ENCODE measurements around the gene CBLC. TPM values are rescaled to one million over a fixed set of nuclear protein-coding genes. Genes with fewer than 3 reads are reported as not detected.
"Not testable (repeated sequence)": the region's sequence is repeated elsewhere in the genome, so short reads cannot be mapped to it uniquely, and the experiment has no call there.

The CBLC gene
- total RNA-seq, 1 experiment from 2014 or later = 20.5 TPM

GRCh38 chr19:44765949-44766335, 11.7 kb upstream of the CBLC start:
- Mint-ChIP-seq H3K27me3 (ENCODE audit: low read depth) (peaks cover 39% of the 10 kb centered on the region), H3K4me3 (no peak overlapping the region), H3K4me1 (peaks cover 3% of the 10 kb centered on the region), H3K27ac (no peak overlapping the region), H3K36me3 (peaks cover 4% of the 10 kb centered on the region; the same call in 1 of the 2 replicates), H3K9me3 (peaks cover 12% of the 10 kb centered on the region)
- ATAC-seq = no peak
- DNase-seq (ENCODE audit: low spot score) = no peak
- POLR2A ChIA-PET = no interaction called here
- CTCF ChIA-PET = interaction anchor here (0.6 to 2.8 kb wide), 4 partner anchors 38 to 483 kb away, joined by 3 to 25 read pairs (median 3); no protein-coding TSS in a partner anchor
- TF ChIP-seq ZNF121 (CRISPR knock-in tag; IDR thresholded peaks at IDR 0.05) = 0 out of 2 replicates have a peak, but pooled peaks have one; percentile 42
- TF ChIP-seq NFE2L1 (CRISPR knock-in tag; IDR thresholded peaks at IDR 0.05) = no peak

GRCh38 chr19:44767295-44768180, 10.2 kb upstream of the CBLC start:
- CTCF ChIA-PET = interaction anchor here (0.7 to 2.8 kb wide), 6 partner anchors 10 to 78 kb away, joined by 3 to 25 read pairs (median 4); no protein-coding TSS in a partner anchor
- TF ChIP-seq GTF2I (CRISPR knock-in tag; conservative IDR thresholded peaks at IDR 0.05) (0 out of 2 replicates have a peak, but pooled peaks have one; percentile 26), STAT6 (CRISPR knock-in tag; conservative IDR thresholded peaks at IDR 0.05; ENCODE audit: low read depth) (no peak)
- Mint-ChIP-seq H3K4me1 (peaks cover 6% of the 10 kb centered on the region), H3K27me3 (ENCODE audit: low read depth) (peaks cover 39% of the 10 kb centered on the region), H3K9me3 (peaks cover 12% of the 10 kb centered on the region), H3K4me3 (no peak overlapping the region), H3K27ac (no peak overlapping the region), H3K36me3 (peaks cover 4% of the 10 kb centered on the region; the same call in 1 of the 2 replicates)
- POLR2A ChIA-PET = interaction anchor here (1.5 kb wide), 1 partner anchor 44 kb away, joined by 4 read pairs; no protein-coding TSS in a partner anchor
- DNase-seq (ENCODE audit: low spot score) (no peak), ATAC-seq (no peak)

GRCh38 chr19:44770550-44771257, 7.0 kb upstream of the CBLC start:
- Mint-ChIP-seq H3K4me3 (no peak overlapping the region; the same call in 1 of the 2 replicates), H3K36me3 (peaks cover 4% of the 10 kb centered on the region; the same call in 1 of the 2 replicates), H3K27ac (0 out of 2 replicates have a peak overlapping the region, but pooled peaks have one; percentile 60), H3K27me3 (ENCODE audit: low read depth) (peaks cover 36% of the 10 kb centered on the region), H3K4me1 (peaks cover 6% of the 10 kb centered on the region), H3K9me3 (peaks cover 12% of the 10 kb centered on the region)
- CTCF ChIA-PET = interaction anchor here (0.5 to 9.8 kb wide), 62 partner anchors 8 to 1338 kb away, joined by 3 to 548 read pairs (median 6); partner anchors contain the start of genes BCL3, CEACAM16, NECTIN2 and PVR
- TF ChIP-seq KAT7 (CRISPR knock-in tag; IDR thresholded peaks at IDR 0.05; ENCODE audit: borderline replicate concordance) = no peak
- peak; percentile 82 for TF ChIP-seq CTCF (IDR thresholded peaks at IDR 0.05)
- peak; percentile 59; the same call in 1 of the 2 replicates for TF ChIP-seq SP1 (CRISPR knock-in tag; conservative IDR thresholded peaks at IDR 0.05)
- no peak for TF ChIP-seq MYBL2 (CRISPR knock-in tag; IDR thresholded peaks at IDR 0.05)
- DNase-seq (ENCODE audit: low spot score) (peak; percentile 99), ATAC-seq (peak; percentile 100)
- POLR2A ChIA-PET = interaction anchor here (0.5 to 2.2 kb wide), 12 partner anchors 13 to 164 kb away, joined by 3 to 11 read pairs (median 4); partner anchors contain the start of genes BCAM and BCL3

GRCh38 chr19:44772144-44772543, 5.5 kb upstream of the CBLC start:
- peaks cover 12% of the 10 kb centered on the region for H3K9me3 Mint-ChIP-seq
- H3K27ac Mint-ChIP-seq; ATAC-seq; H3K4me3 Mint-ChIP-seq; H3K36me3 Mint-ChIP-seq; DNase-seq (ENCODE audit: low spot score): not testable (repeated sequence)
- H3K4me1 Mint-ChIP-seq = peaks cover 11% of the 10 kb centered on the region
- peaks cover 39% of the 10 kb centered on the region for H3K27me3 Mint-ChIP-seq (ENCODE audit: low read depth)
- ChIA-PET POLR2A (interaction anchor here (0.6 to 2.2 kb wide), 2 partner anchors 48 to 320 kb away, joined by 7 to 11 read pairs; no protein-coding TSS in a partner anchor), CTCF (interaction anchor here (0.7 to 9.8 kb wide), 13 partner anchors 9 to 201 kb away, joined by 3 to 548 read pairs (median 23); no protein-coding TSS in a partner anchor)
